A673 (cell line): ENCODE results near the gene RPH3AL. TPM values are rescaled to one million over a fixed set of nuclear protein-coding genes. Genes with fewer than 3 reads are reported as not detected.

Experiments
- BruUV-seq: library from RNA; stranded (reverse); fragments of 400-500 nt; replicated peaks from 2 replicates; lab custom pipeline; 2021; lab: Mats Ljungman, UMichigan
- CTCF ChIA-PET: fragments of 300-600 bp; sonication (Branson Sonifier 250); formaldehyde crosslinking; loops from one replicate; lab custom pipeline; 2022; ENCODE audit warnings: antibody characterized with exemption; lab: Charles Lee
- POLR2A ChIA-PET: fragments of 300-600 bp; sonication (Branson Sonifier 250); formaldehyde crosslinking; loops from one replicate; lab custom pipeline; 2022; ENCODE audit warnings: antibody characterized with exemption; ENCODE audit not compliant: low non-redundant PET; lab: Charles Lee
- DNase-seq: peaks from one replicate; pipeline ENCODE4 v3.0.0-alpha.2; 2015; ENCODE audit warnings: low spot score
- H3K27ac ChIP-seq: fragments of 200-600 bp; sonication (generic); 2 replicates; pipeline ENCODE4 v1.5.1; 2016; ENCODE audit warnings: mixed run types, low read depth, mild to moderate bottlenecking, mixed read lengths, antibody characterized with exemption, low read length; ENCODE audit not compliant: poor library complexity, severe bottlenecking
- H3K27me3 ChIP-seq: fragments of 200-600 bp; sonication (generic); replicated peaks from 2 replicates; pipeline ENCODE4 v1.6.1; 2017; ENCODE audit warnings: mixed run types, low read depth, mild to moderate bottlenecking, mixed read lengths, antibody characterized with exemption, low read length; ENCODE audit not compliant: insufficient read depth, poor library complexity
- H3K36me3 ChIP-seq: fragments of 200-600 bp; sonication (generic); 2 replicates; pipeline ENCODE4 v1.6.1; 2016; ENCODE audit warnings: mixed run types, mild to moderate bottlenecking, mixed read lengths, antibody characterized with exemption, low read length; ENCODE audit not compliant: insufficient read depth, poor library complexity, severe bottlenecking
- H3K4me1 ChIP-seq: fragments of 200-600 bp; sonication (generic); 2 replicates; pipeline ENCODE4 v1.6.1; 2017; ENCODE audit warnings: mixed run types, mild to moderate bottlenecking, mixed read lengths, antibody characterized with exemption, low read length; ENCODE audit not compliant: insufficient read depth, poor library complexity, severe bottlenecking
- H3K4me3 ChIP-seq: fragments of 200-600 bp; sonication (generic); 2 replicates; pipeline ENCODE4 v1.5.1; 2016; ENCODE audit warnings: low read depth, mixed run types, mild to moderate bottlenecking, mixed read lengths, low read length; ENCODE audit not compliant: poor library complexity, severe bottlenecking
- H3K9me3 ChIP-seq: fragments of 200-600 bp; sonication (generic); 2 replicates; pipeline ENCODE4 v1.6.1; 2016; ENCODE audit warnings: mixed run types, low read depth, mild to moderate bottlenecking, mixed read lengths, antibody characterized with exemption, low read length; ENCODE audit not compliant: poor library complexity, severe bottlenecking
- CTCF ChIP-seq: fragments of 300-800, 200-600 bp; sonication (generic); conservative IDR thresholded peaks from 2 replicates; pipeline ENCODE4 v1.5.1; 2017; ENCODE audit warnings: low read depth, mild to moderate bottlenecking, antibody characterized with exemption, low read length, moderate library complexity, mixed read lengths
- EZH2 ChIP-seq: fragments of 200-600 bp; sonication (generic); IDR thresholded peaks from 2 replicates; pipeline ENCODE4 v1.6.1; 2017; ENCODE audit warnings: borderline replicate concordance, low read depth, mild to moderate bottlenecking, mixed read lengths, antibody characterized with exemption, low read length; ENCODE audit not compliant: poor library complexity, severe bottlenecking
- intact Hi-C: fragments of 100-400 bp; cut with micrococcal nuclease; formaldehyde crosslinking; loops from one replicate; pipeline ENCODE4 v1.10.0; 2022; ENCODE audit not compliant: unreplicated experiment
- total RNA-seq: library from RNA; stranded (reverse); gene quantifications from 2 replicates; pipeline ENCODE4 v1.2.3, GENCODE V29; 2021

The RPH3AL gene
- total RNA-seq, 1 experiment from 2014 or later: 0.82 TPM

- Histone ChIP-seq H3K4me3 (no peak overlapping the region), H3K27me3 (no peaks in the 10 kb centered on the region), H3K36me3 (no peaks in the 10 kb centered on the region), H3K4me1 (no peaks in the 10 kb centered on the region), H3K9me3 (no peaks in the 10 kb centered on the region), H3K27ac (no peak overlapping the region)
- TF ChIP-seq EZH2: no peak
- no peak for TF ChIP-seq CTCF
- intact Hi-C loops: no loop called here
- ChIA-PET CTCF (no interaction called here), POLR2A (no interaction called here)
- DNase-seq: no peak
- no TSS peak for BruUV-seq
Measured at GRCh38 chr17:205817-206216, 146.8 kb downstream of the RPH3AL start.

DNA sequence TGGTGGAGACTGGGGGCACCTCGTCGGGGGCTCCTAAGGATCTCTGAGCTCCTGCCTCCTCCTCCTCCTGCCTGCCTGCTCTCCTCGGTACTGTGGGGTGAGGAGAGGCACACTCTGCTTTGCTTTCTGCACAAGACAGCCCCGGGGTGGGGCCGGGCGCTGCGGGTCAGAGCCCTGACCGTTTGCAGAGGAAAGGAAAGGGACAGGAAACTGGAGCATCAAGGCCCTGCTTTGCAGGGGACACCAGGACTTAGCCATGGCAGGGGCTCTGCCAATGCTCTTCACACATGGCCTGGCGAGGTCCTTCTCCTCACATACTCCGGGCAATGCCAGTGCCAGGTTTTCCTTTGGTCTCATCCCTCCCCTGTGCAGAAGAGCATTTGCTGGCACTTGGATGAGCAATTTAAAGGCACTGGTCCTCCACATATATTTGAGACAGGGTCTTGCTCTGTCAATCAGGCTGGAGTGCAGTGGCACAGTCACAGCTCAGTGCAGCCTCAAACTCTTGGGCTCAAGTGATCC is 147.4 kb downstream of the RPH3AL start:
- intact Hi-C loops: no loop called here
- BruUV-seq: no TSS peak
- no peaks in the 10 kb centered on the region for H3K9me3 ChIP-seq
- no peaks in the 10 kb centered on the region for H3K36me3 ChIP-seq
- no peak overlapping the region for H3K27ac ChIP-seq
- H3K4me1 ChIP-seq: no peaks in the 10 kb centered on the region
- no peak overlapping the region for H3K4me3 ChIP-seq
- DNase-seq: no peak
- POLR2A ChIA-PET: no interaction called here
- no peak for TF ChIP-seq EZH2
- TF ChIP-seq CTCF: no peak
- no peaks in the 10 kb centered on the region for H3K27me3 ChIP-seq
- CTCF ChIA-PET: no interaction called here

DNA sequence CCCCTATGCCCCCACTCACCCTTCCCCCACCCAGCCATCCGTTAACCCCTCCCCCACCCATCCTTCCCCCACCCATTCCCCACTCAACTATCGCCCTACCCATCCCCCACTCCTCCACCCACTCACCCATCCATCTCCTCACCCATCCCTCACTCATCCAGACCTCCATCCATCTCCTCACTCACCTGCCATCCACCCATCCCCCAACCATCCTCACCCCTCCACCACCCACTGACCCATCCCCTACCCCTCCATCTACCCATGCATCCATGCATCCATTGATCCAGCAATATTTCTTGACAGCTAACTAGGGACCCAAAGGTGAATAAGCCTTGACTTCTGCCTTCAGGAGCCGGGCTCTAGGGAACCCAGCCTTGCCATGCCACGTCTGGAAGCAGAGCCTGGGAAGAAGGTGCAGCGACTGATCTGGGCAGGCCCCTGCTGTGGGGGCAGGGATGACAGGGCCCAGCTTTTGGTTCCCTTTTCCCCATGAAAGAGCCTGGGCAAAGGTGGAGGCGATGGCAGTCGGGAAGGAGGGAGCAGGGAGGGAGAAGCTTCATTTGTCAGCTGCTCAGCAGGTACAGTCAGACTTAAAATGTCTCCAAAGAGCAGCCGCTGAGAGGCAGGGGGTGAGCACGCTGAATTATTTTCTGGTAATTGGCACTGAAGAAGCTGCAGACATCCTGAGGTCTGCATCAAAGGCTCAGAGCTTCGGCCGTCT is 148.0 kb downstream of the RPH3AL start:
- intact Hi-C loops: no loop called here
- ChIA-PET POLR2A (no interaction called here), CTCF (no interaction called here)
- Histone ChIP-seq H3K4me1 (no peaks in the 10 kb centered on the region), H3K9me3 (no peaks in the 10 kb centered on the region), H3K4me3 (no peak overlapping the region), H3K27ac (no peak overlapping the region), H3K36me3 (no peaks in the 10 kb centered on the region), H3K27me3 (no peaks in the 10 kb centered on the region)
- TF ChIP-seq EZH2: no peak
- TF ChIP-seq CTCF: no peak
- DNase-seq: no peak
- no TSS peak for BruUV-seq
